Mucosa of stomach (tissue), 1 donor: Measurements from ENCODE around the gene CENPS.

Experiments used
- H3K27me3 ChIP-seq: one replicate; pipeline ENCODE4 v1.7.0; 2013; ENCODE audit warnings: mild to moderate bottlenecking, low read length; ENCODE audit not compliant: control insufficient read depth, insufficient read depth
- H3K36me3 ChIP-seq: one replicate; pipeline ENCODE4 v1.7.0; 2013; ENCODE audit warnings: low read length; ENCODE audit not compliant: control insufficient read depth, insufficient read depth
- H3K4me1 ChIP-seq: one replicate; pipeline ENCODE4 v1.7.0; 2013; ENCODE audit warnings: mild to moderate bottlenecking, low read length; ENCODE audit not compliant: control insufficient read depth, insufficient read depth
- H3K4me3 ChIP-seq: one replicate; pipeline ENCODE4 v1.7.0; 2013; ENCODE audit warnings: low read length
- H3K9ac ChIP-seq: one replicate; pipeline ENCODE4 v1.7.0; 2013; ENCODE audit warnings: mild to moderate bottlenecking, low read length, moderate library complexity
- H3K9me3 ChIP-seq: one replicate; pipeline ENCODE4 v1.7.0; 2013; ENCODE audit warnings: mild to moderate bottlenecking, low read length, moderate library complexity; ENCODE audit not compliant: control insufficient read depth
- donor health status: Pancreatic carcinoma.

CENPS gene

DNA sequence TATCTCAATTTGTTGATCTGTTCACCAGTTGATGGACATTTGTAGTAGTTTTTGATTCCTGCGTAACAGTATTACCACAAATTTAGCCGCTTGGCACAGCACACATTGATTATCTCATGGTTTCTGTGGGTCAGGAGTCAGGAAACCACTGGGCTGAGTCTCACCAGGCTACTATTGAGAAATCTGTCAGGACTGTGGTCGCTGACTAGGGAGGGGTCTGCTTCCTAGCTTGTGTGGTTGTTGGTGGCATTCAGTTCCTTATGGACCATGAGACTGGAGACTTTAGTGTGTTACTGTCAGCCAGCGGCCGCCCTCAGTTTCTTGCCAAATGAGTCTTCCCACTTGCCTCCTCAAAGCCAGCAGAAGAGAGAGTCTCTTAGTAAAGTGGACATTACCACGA lies 54.3 kb downstream of the CENPS start:
- Histone ChIP-seq H3K9ac (no peak overlapping the region), H3K27me3 (no peaks in the 10 kb centered on the region), H3K9me3 (no peaks in the 10 kb centered on the region), H3K4me3 (no peak overlapping the region), H3K4me1 (peaks cover under 1% of the 10 kb centered on the region), H3K36me3 (no peaks in the 10 kb centered on the region)

DNA sequence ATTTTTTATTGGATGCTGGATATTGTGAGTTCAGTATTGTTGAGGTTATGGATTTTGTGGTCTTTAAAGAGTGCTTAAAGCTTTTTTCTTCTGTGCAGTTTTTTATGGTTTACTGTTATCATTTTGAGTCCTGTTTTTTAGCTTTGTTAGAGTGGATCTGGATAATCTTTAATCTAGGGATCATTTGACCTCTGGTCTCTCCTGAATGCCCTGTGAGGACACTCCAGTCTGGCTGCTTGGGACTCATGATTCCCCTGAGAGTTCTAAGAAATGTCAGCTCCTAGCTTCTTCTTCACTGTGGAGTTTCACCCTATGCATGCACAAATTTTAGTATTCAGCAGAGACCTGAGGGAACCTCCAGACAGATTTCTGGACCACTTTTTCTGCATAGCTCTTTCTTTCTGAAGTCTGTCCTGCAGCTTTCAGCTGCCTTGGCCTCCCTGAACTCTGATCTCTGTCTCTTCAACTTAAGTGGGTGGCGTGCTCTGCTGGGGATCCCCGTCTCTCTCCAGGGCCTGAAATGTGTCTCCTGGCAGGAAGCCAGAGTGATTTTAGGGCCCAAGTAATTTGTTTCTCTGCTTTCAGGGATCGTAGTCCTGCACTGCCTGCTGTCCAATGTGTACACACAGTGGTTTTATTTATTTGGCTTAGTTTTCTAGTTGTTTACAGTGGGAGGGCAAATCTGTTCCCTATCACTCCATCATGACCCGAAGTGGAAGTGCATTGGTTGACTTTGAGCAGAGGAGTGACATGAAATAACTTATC lies 59.2 kb downstream of the CENPS start:
- Histone ChIP-seq H3K36me3 (no peaks in the 10 kb centered on the region), H3K27me3 (no peaks in the 10 kb centered on the region), H3K4me3 (no peak overlapping the region), H3K9ac (no peak overlapping the region), H3K9me3 (no peaks in the 10 kb centered on the region), H3K4me1 (peaks cover 5% of the 10 kb centered on the region)

DNA sequence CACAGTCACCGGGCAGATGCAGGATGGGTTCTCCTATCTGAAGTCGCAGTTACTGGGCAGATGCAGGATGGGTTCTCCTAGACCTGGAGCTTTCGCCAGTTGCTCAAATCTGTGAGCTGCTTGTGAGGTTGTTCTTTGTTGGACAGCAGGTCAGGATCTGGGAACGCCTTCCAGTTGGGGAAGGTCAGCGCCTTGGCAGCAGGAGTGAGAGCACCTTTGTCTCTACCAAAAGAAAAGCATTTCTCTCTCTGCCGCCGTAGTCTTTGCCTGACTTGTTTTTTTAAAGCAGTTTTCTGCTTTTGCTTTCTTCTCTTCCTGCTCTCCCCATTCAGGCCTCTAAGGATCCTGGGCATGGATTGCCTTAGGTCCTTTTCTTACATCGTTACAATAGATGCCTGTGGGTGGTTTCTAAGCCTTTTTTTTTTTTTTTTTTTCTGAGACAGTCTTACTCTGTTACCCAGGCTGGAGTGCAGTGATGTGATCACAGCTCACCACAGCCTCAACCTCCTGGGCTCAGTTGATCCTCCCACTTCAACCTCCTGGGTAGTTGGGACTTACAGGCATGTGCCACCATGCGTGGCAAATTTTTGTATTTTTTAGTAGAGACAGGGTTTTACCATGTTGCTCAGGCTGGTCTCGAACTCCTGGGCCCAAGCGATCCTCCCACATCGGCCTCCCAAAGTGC lies 60.2 kb downstream of the CENPS start:
- H3K9ac ChIP-seq = no peak overlapping the region
- no peaks in the 10 kb centered on the region for H3K36me3 ChIP-seq
- peaks cover 10% of the 10 kb centered on the region for H3K4me1 ChIP-seq
- no peak overlapping the region for H3K4me3 ChIP-seq
- no peaks in the 10 kb centered on the region for H3K9me3 ChIP-seq
- no peaks in the 10 kb centered on the region for H3K27me3 ChIP-seq
